ENCODE results near the gene ATOX1.

Gene ATOX1

GRCh38 chr5:151738125-151738848 lies 20.1 kb downstream of the ATOX1 start:
- TF ChIP-seq CTCF (IDR thresholded peaks at IDR 0.05; ENCODE audit: low read depth, low read length) = no peak
- no peak for TF ChIP-seq EZH2phosphoT487 (IDR thresholded peaks at IDR 0.05; ENCODE audit: low read depth)
- H3K36me3 ChIP-seq (replicated peaks; ENCODE audit: low read depth, low read length) = no peaks in the 10 kb centered on the region
- no peak overlapping the region for H3K27ac ChIP-seq (ENCODE audit: low read length)
- H3K27me3 ChIP-seq (ENCODE audit: low read depth, low read length) = no peaks in the 10 kb centered on the region
- peaks cover 13% of the 10 kb centered on the region for H3K4me1 ChIP-seq (ENCODE audit: low read length)
- no peaks in the 10 kb centered on the region for H4K20me1 ChIP-seq (ENCODE audit: insufficient read depth, low read length)
- no peak overlapping the region for H3K4me2 ChIP-seq (ENCODE audit: low read length)
- no peaks in the 10 kb centered on the region for H3K79me2 ChIP-seq (ENCODE audit: low read length)
- H2AFZ ChIP-seq (ENCODE audit: low read depth, low read length) = no peak overlapping the region
- no peak overlapping the region for H3K9ac ChIP-seq (ENCODE audit: low read length)
- no peaks in the 10 kb centered on the region for H3K9me3 ChIP-seq (ENCODE audit: insufficient read depth, low read length)
- H3K4me3 ChIP-seq (ENCODE audit: low read length) = no peak overlapping the region

- Histone ChIP-seq H3K4me3 (ENCODE audit: low read length) (no peak overlapping the region), H3K27ac (ENCODE audit: low read length) (no peak overlapping the region), H3K79me2 (ENCODE audit: low read length) (no peaks in the 10 kb centered on the region)
Observed at GRCh38 chr5:151737431-151737830, 21.0 kb downstream of the ATOX1 start.

GRCh38 chr5:151735646-151736045 lies 22.8 kb downstream of the ATOX1 start:
- no peaks in the 10 kb centered on the region for H3K9me3 ChIP-seq (ENCODE audit: insufficient read depth, low read length)
- no peaks in the 10 kb centered on the region for H3K79me2 ChIP-seq (ENCODE audit: low read length)
- peaks cover 5% of the 10 kb centered on the region for H3K4me1 ChIP-seq (ENCODE audit: low read length)
- H4K20me1 ChIP-seq (ENCODE audit: insufficient read depth, low read length) = no peaks in the 10 kb centered on the region
- H3K36me3 ChIP-seq (replicated peaks; ENCODE audit: low read depth, low read length) = no peaks in the 10 kb centered on the region
- H3K27ac ChIP-seq (ENCODE audit: low read length) = no peak overlapping the region
- H3K9ac ChIP-seq (ENCODE audit: low read length) = no peak overlapping the region
- H3K4me2 ChIP-seq (ENCODE audit: low read length) = no peak overlapping the region
- H2AFZ ChIP-seq (ENCODE audit: low read depth, low read length) = no peak overlapping the region
- TF ChIP-seq EZH2phosphoT487 (IDR thresholded peaks at IDR 0.05; ENCODE audit: low read depth) (no peak), CTCF (IDR thresholded peaks at IDR 0.05; ENCODE audit: low read depth, low read length) (no peak)
- no peaks in the 10 kb centered on the region for H3K27me3 ChIP-seq (ENCODE audit: low read depth, low read length)
- H3K4me3 ChIP-seq (ENCODE audit: low read length) = no peak overlapping the region

More at GRCh38 chr5:151737431-151737830, 21.0 kb downstream of the ATOX1 start:
- Histone ChIP-seq H3K4me2 (ENCODE audit: low read length) (no peak overlapping the region), H3K9ac (ENCODE audit: low read length) (no peak overlapping the region), H3K9me3 (ENCODE audit: insufficient read depth, low read length) (no peaks in the 10 kb centered on the region), H4K20me1 (ENCODE audit: insufficient read depth, low read length) (no peaks in the 10 kb centered on the region), H3K36me3 (replicated peaks; ENCODE audit: low read depth, low read length) (no peaks in the 10 kb centered on the region), H3K4me1 (ENCODE audit: low read length) (peaks cover 10% of the 10 kb centered on the region), H3K27me3 (ENCODE audit: low read depth, low read length) (no peaks in the 10 kb centered on the region), H2AFZ (ENCODE audit: low read depth, low read length) (no peak overlapping the region)
- TF ChIP-seq CTCF (IDR thresholded peaks at IDR 0.05; ENCODE audit: low read depth, low read length) (no peak), EZH2phosphoT487 (IDR thresholded peaks at IDR 0.05; ENCODE audit: low read depth) (no peak)

- H3K36me3 ChIP-seq (replicated peaks; ENCODE audit: low read depth, low read length) = no peaks in the 10 kb centered on the region
- TF ChIP-seq EZH2phosphoT487 (IDR thresholded peaks at IDR 0.05; ENCODE audit: low read depth) (no peak), CTCF (IDR thresholded peaks at IDR 0.05; ENCODE audit: low read depth, low read length) (no peak)
- H3K9ac ChIP-seq (ENCODE audit: low read length) = no peak overlapping the region
- H2AFZ ChIP-seq (ENCODE audit: low read depth, low read length) = no peak overlapping the region
- no peaks in the 10 kb centered on the region for H3K4me1 ChIP-seq (ENCODE audit: low read length)
- H4K20me1 ChIP-seq (ENCODE audit: insufficient read depth, low read length) = no peaks in the 10 kb centered on the region
- H3K79me2 ChIP-seq (ENCODE audit: low read length) = no peaks in the 10 kb centered on the region
- no peak overlapping the region for H3K4me3 ChIP-seq (ENCODE audit: low read length)
- no peak overlapping the region for H3K4me2 ChIP-seq (ENCODE audit: low read length)
- H3K27me3 ChIP-seq (ENCODE audit: low read depth, low read length) = no peaks in the 10 kb centered on the region
- H3K9me3 ChIP-seq (ENCODE audit: insufficient read depth, low read length) = no peaks in the 10 kb centered on the region
- no peak overlapping the region for H3K27ac ChIP-seq (ENCODE audit: low read length)
Observed at GRCh38 chr5:151734064-151734408, 24.4 kb downstream of the ATOX1 start.

Data from OCI-LY3 (cell line).